ENCODE results near the gene PPP1R9A.

- TF ChIP-seq GATA3 (IDR thresholded peaks at IDR 0.05; ENCODE audit: low read depth, low read length) (no peak), GATA2 (IDR thresholded peaks at IDR 0.05; ENCODE audit: low read depth, low read length) (no peak)
These were observed 389.6 kb downstream of the PPP1R9A start for GRCh38 chr7:95297041-95297440.

Data from SH-SY5Y (cell line).